HEK293 (cell line): ENCODE data around the gene ZNF609.

Experiments used
- CTCF ChIA-PET: fragments of 350-600 bp; formaldehyde crosslinking; extraction: SDS; loops from one replicate; lab custom pipeline; 2021; ENCODE audit warnings: antibody characterized with exemption; lab: Yijun Ruan, JAX
- POLR2A ChIA-PET: fragments of 300-600 bp; formaldehyde crosslinking; extraction: SDS; loops from one replicate; lab custom pipeline; 2020; ENCODE audit warnings: antibody characterized with exemption, inconsistent platforms; lab: Yijun Ruan, JAX
- H3K27ac ChIP-seq: fragments of 200-500 bp; sonication (Bioruptor generic); 2 replicates; pipeline ENCODE4 v1.5.1; 2014; ENCODE audit warnings: low read depth, low read length, control low read depth, inconsistent platforms; ENCODE audit errors: extremely low read depth
- H3K36me3 ChIP-seq, 2 experiments: fragments of 200-500 bp in 1 of 2; sonication (Bioruptor generic) in 1 of 2; 1 replicate in 1 of 2; 2 replicates in 1 of 2; pipeline ENCODE4 v1.5.1; 2014 to 2017; ENCODE audit warnings: inconsistent platforms in 2 of 2, low read length in 2 of 2; ENCODE audit not compliant: control insufficient read depth in 2 of 2, insufficient read depth in 1 of 2
- H3K4me1 ChIP-seq: fragments of 200-500 bp; sonication (Bioruptor generic); 2 replicates; pipeline ENCODE4 v1.5.1; 2014; ENCODE audit warnings: mild to moderate bottlenecking, low read length, inconsistent platforms; ENCODE audit not compliant: control insufficient read depth, insufficient read depth
- H3K4me3 ChIP-seq: 2 replicates; pipeline ENCODE4 v1.5.1; 2011; ENCODE audit warnings: low read depth, mild to moderate bottlenecking, control low read depth, low read length, moderate library complexity
- H3K9me3 ChIP-seq: fragments of 200-500 bp; sonication (Bioruptor generic); 2 replicates; pipeline ENCODE4 v1.5.1; 2014; ENCODE audit warnings: low read depth, low read length, inconsistent platforms; ENCODE audit not compliant: control insufficient read depth, insufficient read depth
- BCL11A ChIP-seq: fragments of 450-650 bp; formaldehyde crosslinking; IDR thresholded peaks from 2 replicates; pipeline ENCODE4 v1.5.1; 2016; ENCODE audit warnings: low read depth, missing biosample characterization, missing genetic modification characterization
- GFI1B ChIP-seq: fragments of 450-650 bp; formaldehyde crosslinking; IDR thresholded peaks from 2 replicates; pipeline ENCODE4 v1.5.1; 2016; ENCODE audit warnings: missing biosample characterization, missing genetic modification characterization
- GLIS1 ChIP-seq: fragments of 450-650 bp; formaldehyde crosslinking; IDR thresholded peaks from 2 replicates; pipeline ENCODE4 v1.5.1; 2016; ENCODE audit warnings: missing biosample characterization, missing genetic modification characterization
- KLF10 ChIP-seq: fragments of 450-650 bp; IDR thresholded peaks from 2 replicates; pipeline ENCODE4 v1.5.1; 2018; ENCODE audit warnings: missing biosample characterization, mild to moderate bottlenecking, missing genetic modification characterization
- KLF16 ChIP-seq: fragments of 450-650 bp; formaldehyde crosslinking; IDR thresholded peaks from 2 replicates; pipeline ENCODE4 v1.5.1; 2017; ENCODE audit warnings: missing biosample characterization, missing genetic modification characterization
- KLF8 ChIP-seq: fragments of 450-650 bp; formaldehyde crosslinking; IDR thresholded peaks from 2 replicates; pipeline ENCODE4 v1.5.1; 2016; ENCODE audit warnings: missing biosample characterization, missing genetic modification characterization
- MYNN ChIP-seq: fragments of 450-650 bp; formaldehyde crosslinking; IDR thresholded peaks from 2 replicates; pipeline ENCODE4 v1.5.1; 2016; ENCODE audit warnings: missing biosample characterization, missing genetic modification characterization, borderline replicate concordance
- PRDM1 ChIP-seq: fragments of 450-650 bp; formaldehyde crosslinking; IDR thresholded peaks from 2 replicates; pipeline ENCODE4; 2016; ENCODE audit warnings: missing biosample characterization, missing genetic modification characterization
- SP3 ChIP-seq: fragments of 450-650 bp; formaldehyde crosslinking; IDR thresholded peaks from 2 replicates; pipeline ENCODE4 v1.5.1; 2016; ENCODE audit warnings: missing biosample characterization, missing genetic modification characterization
- YY1 ChIP-seq: fragments of 450-650 bp; formaldehyde crosslinking; IDR thresholded peaks from 2 replicates; pipeline ENCODE4 v1.5.1; 2018; ENCODE audit warnings: missing biosample characterization, missing genetic modification characterization
- ZBTB17 ChIP-seq: fragments of 450-650 bp; formaldehyde crosslinking; IDR thresholded peaks from 2 replicates; pipeline ENCODE4 v1.5.1; 2016; ENCODE audit warnings: missing biosample characterization, missing genetic modification characterization
- ZFP37 ChIP-seq: fragments of 450-650 bp; formaldehyde crosslinking; IDR thresholded peaks from 2 replicates; pipeline ENCODE4 v1.5.1; 2016; ENCODE audit warnings: missing biosample characterization, missing genetic modification characterization
- ZFP41 ChIP-seq: fragments of 450-650 bp; formaldehyde crosslinking; IDR thresholded peaks from 2 replicates; pipeline ENCODE4 v1.5.1; 2016; ENCODE audit warnings: missing biosample characterization, missing genetic modification characterization, borderline replicate concordance
- ZFP69B ChIP-seq: fragments of 450-650 bp; formaldehyde crosslinking; IDR thresholded peaks from 2 replicates; pipeline ENCODE4 v1.5.1; 2016; ENCODE audit warnings: missing biosample characterization, missing genetic modification characterization
- ZNF169 ChIP-seq: fragments of 450-650 bp; formaldehyde crosslinking; IDR thresholded peaks from 2 replicates; pipeline ENCODE4 v1.5.1; 2016; ENCODE audit warnings: missing biosample characterization, missing genetic modification characterization
- ZNF184 ChIP-seq: fragments of 450-650 bp; IDR thresholded peaks from 2 replicates; pipeline ENCODE4 v1.5.1; 2018; ENCODE audit warnings: missing biosample characterization, mild to moderate bottlenecking, missing genetic modification characterization
- ZNF2 ChIP-seq: fragments of 450-650 bp; formaldehyde crosslinking; IDR thresholded peaks from 2 replicates; pipeline ENCODE4 v1.5.1; 2016; ENCODE audit warnings: missing biosample characterization, missing genetic modification characterization
- ZNF214 ChIP-seq: fragments of 450-650 bp; formaldehyde crosslinking; IDR thresholded peaks from 2 replicates; pipeline ENCODE4 v1.5.1; 2017; ENCODE audit warnings: missing biosample characterization, mild to moderate bottlenecking, missing genetic modification characterization, borderline replicate concordance
- ZNF221 ChIP-seq: fragments of 450-650 bp; formaldehyde crosslinking; IDR thresholded peaks from 2 replicates; pipeline ENCODE4 v1.5.1; 2017; ENCODE audit warnings: missing biosample characterization, missing genetic modification characterization, borderline replicate concordance
- ZNF324 ChIP-seq: fragments of 450-650 bp; formaldehyde crosslinking; IDR thresholded peaks from 2 replicates; pipeline ENCODE4 v1.5.1; 2016; ENCODE audit warnings: missing biosample characterization, missing genetic modification characterization
- ZNF37A ChIP-seq: fragments of 450-650 bp; IDR thresholded peaks from 2 replicates; pipeline ENCODE4 v1.5.1; 2018; ENCODE audit warnings: missing biosample characterization, missing genetic modification characterization
- ZNF426 ChIP-seq: fragments of 450-650 bp; formaldehyde crosslinking; IDR thresholded peaks from 2 replicates; pipeline ENCODE4 v1.5.1; 2017; ENCODE audit warnings: missing biosample characterization, missing genetic modification characterization, mild to moderate bottlenecking, inconsistent platforms, moderate library complexity
- ZNF510 ChIP-seq: fragments of 450-650 bp; formaldehyde crosslinking; IDR thresholded peaks from 2 replicates; pipeline ENCODE4 v1.5.1; 2018; ENCODE audit warnings: mild to moderate bottlenecking, missing genetic modification characterization, missing biosample characterization; ENCODE audit not compliant: insufficient replicate concordance
- ZNF76 ChIP-seq: fragments of 450-650 bp; formaldehyde crosslinking; IDR thresholded peaks from 2 replicates; pipeline ENCODE4; 2016; ENCODE audit warnings: low read depth, missing biosample characterization, missing genetic modification characterization, borderline replicate concordance
- ZNF777 ChIP-seq: fragments of 450-650 bp; formaldehyde crosslinking; IDR thresholded peaks from 2 replicates; pipeline ENCODE4 v1.5.1; 2017; ENCODE audit warnings: missing biosample characterization, missing genetic modification characterization, borderline replicate concordance
- ZNF785 ChIP-seq: fragments of 450-650 bp; formaldehyde crosslinking; IDR thresholded peaks from 2 replicates; pipeline ENCODE4 v1.5.1; 2016; ENCODE audit warnings: missing biosample characterization, missing genetic modification characterization
- ZSCAN30 ChIP-seq: fragments of 450-650 bp; IDR thresholded peaks from 2 replicates; pipeline ENCODE4 v1.5.1; 2018; ENCODE audit warnings: missing biosample characterization, mild to moderate bottlenecking, missing genetic modification characterization, moderate library complexity
- TF ChIP-seq, protein P1 (sequence below): fragments of 450-650 bp; formaldehyde crosslinking; IDR thresholded peaks from 2 replicates; pipeline ENCODE4 v1.5.1; 2016; ENCODE audit warnings: missing biosample characterization, missing genetic modification characterization
- TF ChIP-seq, protein P2 (sequence below): fragments of 450-650 bp; formaldehyde crosslinking; IDR thresholded peaks from 2 replicates; pipeline ENCODE4 v1.5.1; 2016; ENCODE audit warnings: missing biosample characterization, missing genetic modification characterization
- TF ChIP-seq, protein P3 (sequence below): fragments of 450-650 bp; formaldehyde crosslinking; IDR thresholded peaks from 2 replicates; pipeline ENCODE4 v1.5.1; 2016; ENCODE audit warnings: missing biosample characterization, missing genetic modification characterization

Gene ZNF609, protein sequence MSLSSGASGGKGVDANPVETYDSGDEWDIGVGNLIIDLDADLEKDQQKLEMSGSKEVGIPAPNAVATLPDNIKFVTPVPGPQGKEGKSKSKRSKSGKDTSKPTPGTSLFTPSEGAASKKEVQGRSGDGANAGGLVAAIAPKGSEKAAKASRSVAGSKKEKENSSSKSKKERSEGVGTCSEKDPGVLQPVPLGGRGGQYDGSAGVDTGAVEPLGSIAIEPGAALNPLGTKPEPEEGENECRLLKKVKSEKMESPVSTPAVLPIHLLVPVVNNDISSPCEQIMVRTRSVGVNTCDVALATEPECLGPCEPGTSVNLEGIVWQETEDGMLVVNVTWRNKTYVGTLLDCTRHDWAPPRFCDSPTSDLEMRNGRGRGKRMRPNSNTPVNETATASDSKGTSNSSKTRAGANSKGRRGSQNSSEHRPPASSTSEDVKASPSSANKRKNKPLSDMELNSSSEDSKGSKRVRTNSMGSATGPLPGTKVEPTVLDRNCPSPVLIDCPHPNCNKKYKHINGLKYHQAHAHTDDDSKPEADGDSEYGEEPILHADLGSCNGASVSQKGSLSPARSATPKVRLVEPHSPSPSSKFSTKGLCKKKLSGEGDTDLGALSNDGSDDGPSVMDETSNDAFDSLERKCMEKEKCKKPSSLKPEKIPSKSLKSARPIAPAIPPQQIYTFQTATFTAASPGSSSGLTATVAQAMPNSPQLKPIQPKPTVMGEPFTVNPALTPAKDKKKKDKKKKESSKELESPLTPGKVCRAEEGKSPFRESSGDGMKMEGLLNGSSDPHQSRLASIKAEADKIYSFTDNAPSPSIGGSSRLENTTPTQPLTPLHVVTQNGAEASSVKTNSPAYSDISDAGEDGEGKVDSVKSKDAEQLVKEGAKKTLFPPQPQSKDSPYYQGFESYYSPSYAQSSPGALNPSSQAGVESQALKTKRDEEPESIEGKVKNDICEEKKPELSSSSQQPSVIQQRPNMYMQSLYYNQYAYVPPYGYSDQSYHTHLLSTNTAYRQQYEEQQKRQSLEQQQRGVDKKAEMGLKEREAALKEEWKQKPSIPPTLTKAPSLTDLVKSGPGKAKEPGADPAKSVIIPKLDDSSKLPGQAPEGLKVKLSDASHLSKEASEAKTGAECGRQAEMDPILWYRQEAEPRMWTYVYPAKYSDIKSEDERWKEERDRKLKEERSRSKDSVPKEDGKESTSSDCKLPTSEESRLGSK (N-terminal part only)

DNA sequence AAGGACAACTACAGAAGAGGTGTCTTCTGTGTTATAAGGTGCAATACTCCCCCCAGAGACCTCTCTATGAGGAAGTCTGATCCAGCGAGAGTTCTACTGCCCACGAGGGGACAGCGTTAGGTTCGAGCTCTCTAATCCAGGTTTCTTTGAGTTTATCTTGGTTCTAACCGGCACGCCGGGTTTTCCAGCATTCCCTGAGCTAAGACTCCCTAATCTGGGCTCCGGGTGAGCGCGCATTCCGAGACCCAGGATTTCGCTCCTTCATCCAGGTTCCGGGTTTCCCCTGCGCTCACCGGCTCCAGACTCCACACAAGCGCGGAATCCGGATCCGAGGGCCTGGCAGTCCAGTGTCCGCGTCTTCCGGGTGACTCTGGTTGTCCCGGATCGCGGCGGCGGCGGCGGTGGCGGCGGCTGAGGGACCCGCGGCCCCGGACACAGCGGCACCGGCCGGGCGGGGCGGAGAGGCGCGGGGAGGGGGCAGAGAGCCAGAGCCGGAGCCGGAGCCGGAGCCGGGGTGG is at the start of gene ZNF609:
Gene ZNF609 (plus strand): TSS at position 373 of the 518 bp plus-strand sequence. CDS start 38,842 bp downstream, outside the sequence.
- POLR2A ChIA-PET = interaction anchor here (0.6 to 1.4 kb wide), 6 partner anchors 9 to 193 kb away, joined by 3 to 6 read pairs (median 3); partner anchors contain the start of gene TRIP4
- peak within 1 kb of the TSS; percentile 58 for H3K4me3 ChIP-seq
- peaks cover 24% of the 10 kb centered on the region for H3K4me1 ChIP-seq
- H3K9me3 ChIP-seq = no peaks in the 10 kb centered on the region
- CTCF ChIA-PET = interaction anchor here (0.5 to 0.6 kb wide), 2 partner anchors 34 to 186 kb away, joined by 3 to 4 read pairs; no protein-coding TSS in a partner anchor
- peak within 1 kb of the TSS; percentile 39 for H3K27ac ChIP-seq
- no peaks in the 10 kb centered on the region; a peak in 1 of 3 replicates for H3K36me3 ChIP-seq
- peak; percentile 73 for TF ChIP-seq KLF10 (tag by site-specific recombination)
- TF ChIP-seq ZNF777 = no peak
- peak; percentile 92 for TF ChIP-seq ZNF184
- peak; percentile 86 for TF ChIP-seq ZFP69B
- TF ChIP-seq ZNF324 (tag by site-specific recombination) = peak; percentile 93
- peak; percentile 75; the same call in 1 of the 2 replicates for TF ChIP-seq ZNF221 (tag by site-specific recombination)
- 0 out of 2 replicates have a peak, but pooled peaks have one; percentile 72 for TF ChIP-seq ZNF2 (tag by site-specific recombination)
- TF ChIP-seq ZNF169 (tag by site-specific recombination) = peak; percentile 63; the same call in 1 of the 2 replicates
- TF ChIP-seq ZNF785 = peak; percentile 74; the same call in 1 of the 2 replicates
- no peak for TF ChIP-seq GFI1B (tag by site-specific recombination)
- no peak for TF ChIP-seq GLIS1 (tag by site-specific recombination)
- TF ChIP-seq KLF8 (tag by site-specific recombination) = peak; percentile 91
- TF ChIP-seq ZNF76 (tag by site-specific recombination) = peak; percentile 71
- peak; percentile 87 for TF ChIP-seq KLF16 (tag by site-specific recombination)
- TF ChIP-seq MYNN (tag by site-specific recombination) = no peak
- peak; percentile 52 for TF ChIP-seq SP3 (tag by site-specific recombination)
- TF ChIP-seq BCL11A (tag by site-specific recombination) = 0 out of 2 replicates have a peak, but pooled peaks have one; percentile 53
- TF ChIP-seq, protein P1, sequence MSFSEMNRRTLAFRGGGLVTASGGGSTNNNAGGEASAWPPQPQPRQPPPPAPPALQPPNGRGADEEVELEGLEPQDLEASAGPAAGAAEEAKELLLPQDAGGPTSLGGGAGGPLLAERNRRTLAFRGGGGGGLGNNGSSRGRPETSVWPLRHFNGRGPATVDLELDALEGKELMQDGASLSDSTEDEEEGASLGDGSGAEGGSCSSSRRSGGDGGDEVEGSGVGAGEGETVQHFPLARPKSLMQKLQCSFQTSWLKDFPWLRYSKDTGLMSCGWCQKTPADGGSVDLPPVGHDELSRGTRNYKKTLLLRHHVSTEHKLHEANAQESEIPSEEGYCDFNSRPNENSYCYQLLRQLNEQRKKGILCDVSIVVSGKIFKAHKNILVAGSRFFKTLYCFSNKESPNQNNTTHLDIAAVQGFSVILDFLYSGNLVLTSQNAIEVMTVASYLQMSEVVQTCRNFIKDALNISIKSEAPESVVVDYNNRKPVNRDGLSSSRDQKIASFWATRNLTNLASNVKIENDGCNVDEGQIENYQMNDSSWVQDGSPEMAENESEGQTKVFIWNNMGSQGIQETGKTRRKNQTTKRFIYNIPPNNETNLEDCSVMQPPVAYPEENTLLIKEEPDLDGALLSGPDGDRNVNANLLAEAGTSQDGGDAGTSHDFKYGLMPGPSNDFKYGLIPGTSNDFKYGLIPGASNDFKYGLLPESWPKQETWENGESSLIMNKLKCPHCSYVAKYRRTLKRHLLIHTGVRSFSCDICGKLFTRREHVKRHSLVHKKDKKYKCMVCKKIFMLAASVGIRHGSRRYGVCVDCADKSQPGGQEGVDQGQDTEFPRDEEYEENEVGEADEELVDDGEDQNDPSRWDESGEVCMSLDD (tag by site-specific recombination) = 0 out of 2 replicates have a peak, but pooled peaks have one; percentile 30
- no peak for TF ChIP-seq ZNF214
- TF ChIP-seq ZFP41 (tag by site-specific recombination) = no peak
- no peak for TF ChIP-seq PRDM1 (tag by site-specific recombination)
- TF ChIP-seq ZFP37 (tag by site-specific recombination) = peak; percentile 86
- TF ChIP-seq ZBTB17 (tag by site-specific recombination) = peak; percentile 97
- TF ChIP-seq, protein P2, sequence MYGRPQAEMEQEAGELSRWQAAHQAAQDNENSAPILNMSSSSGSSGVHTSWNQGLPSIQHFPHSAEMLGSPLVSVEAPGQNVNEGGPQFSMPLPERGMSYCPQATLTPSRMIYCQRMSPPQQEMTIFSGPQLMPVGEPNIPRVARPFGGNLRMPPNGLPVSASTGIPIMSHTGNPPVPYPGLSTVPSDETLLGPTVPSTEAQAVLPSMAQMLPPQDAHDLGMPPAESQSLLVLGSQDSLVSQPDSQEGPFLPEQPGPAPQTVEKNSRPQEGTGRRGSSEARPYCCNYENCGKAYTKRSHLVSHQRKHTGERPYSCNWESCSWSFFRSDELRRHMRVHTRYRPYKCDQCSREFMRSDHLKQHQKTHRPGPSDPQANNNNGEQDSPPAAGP = peak; percentile 92
- TF ChIP-seq, protein P3, sequence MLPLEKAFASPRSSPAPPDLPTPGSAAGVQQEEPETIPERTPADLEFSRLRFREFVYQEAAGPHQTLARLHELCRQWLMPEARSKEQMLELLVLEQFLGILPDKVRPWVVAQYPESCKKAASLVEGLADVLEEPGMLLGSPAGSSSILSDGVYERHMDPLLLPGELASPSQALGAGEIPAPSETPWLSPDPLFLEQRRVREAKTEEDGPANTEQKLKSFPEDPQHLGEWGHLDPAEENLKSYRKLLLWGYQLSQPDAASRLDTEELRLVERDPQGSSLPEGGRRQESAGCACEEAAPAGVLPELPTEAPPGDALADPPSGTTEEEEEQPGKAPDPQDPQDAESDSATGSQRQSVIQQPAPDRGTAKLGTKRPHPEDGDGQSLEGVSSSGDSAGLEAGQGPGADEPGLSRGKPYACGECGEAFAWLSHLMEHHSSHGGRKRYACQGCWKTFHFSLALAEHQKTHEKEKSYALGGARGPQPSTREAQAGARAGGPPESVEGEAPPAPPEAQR (tag by site-specific recombination) = peak; percentile 73; the same call in 1 of the 2 replicates
- TF ChIP-seq YY1 (tag by site-specific recombination) = peak; percentile 52; the same call in 1 of the 2 replicates
- peak; percentile 58 for TF ChIP-seq ZNF510 (tag by site-specific recombination)
- TF ChIP-seq ZNF37A (tag by site-specific recombination) = no peak; the same call in 1 of the 2 replicates
- TF ChIP-seq ZSCAN30 (tag by site-specific recombination) = peak; percentile 98
- no peak for TF ChIP-seq ZNF426 (tag by site-specific recombination)
